ENCODE measurements around the gene CDC26. TPM values are rescaled to one million over a fixed set of nuclear protein-coding genes. Genes with fewer than 3 reads are reported as not detected.

CDC26 gene
- total RNA-seq, 1 experiment from 2014 or later = 36.9 TPM

DNA sequence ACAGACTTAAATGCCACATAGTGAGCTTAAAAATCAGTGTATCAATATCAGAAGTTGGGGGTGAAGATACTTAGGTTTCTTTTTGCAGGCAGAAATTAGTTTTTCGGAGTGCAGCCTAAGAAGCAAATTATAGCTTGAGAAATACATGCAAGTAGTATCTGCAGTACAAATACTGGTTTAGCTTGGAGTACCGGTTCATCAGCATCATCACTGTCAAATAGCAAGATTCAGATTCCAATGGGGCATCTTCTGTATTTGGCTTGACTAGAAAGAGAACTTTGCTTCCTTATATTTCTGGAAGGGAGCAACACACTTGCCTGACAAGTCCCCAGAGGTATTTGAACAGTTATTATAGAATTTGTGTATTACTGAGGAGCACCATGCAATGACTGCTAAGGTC lies 34.2 kb downstream of the CDC26 start (continued):
- TF ChIP-seq ATF1 (CRISPR knock-in tag; IDR thresholded peaks at IDR 0.05) = no peak
- no peak for TF ChIP-seq NFYB (CRISPR knock-in tag; conservative IDR thresholded peaks at IDR 0.05; ENCODE audit: low read depth)
- no peak for TF ChIP-seq TP53 (CRISPR knock-in tag; IDR thresholded peaks at IDR 0.05)
- TF ChIP-seq, protein P1, sequence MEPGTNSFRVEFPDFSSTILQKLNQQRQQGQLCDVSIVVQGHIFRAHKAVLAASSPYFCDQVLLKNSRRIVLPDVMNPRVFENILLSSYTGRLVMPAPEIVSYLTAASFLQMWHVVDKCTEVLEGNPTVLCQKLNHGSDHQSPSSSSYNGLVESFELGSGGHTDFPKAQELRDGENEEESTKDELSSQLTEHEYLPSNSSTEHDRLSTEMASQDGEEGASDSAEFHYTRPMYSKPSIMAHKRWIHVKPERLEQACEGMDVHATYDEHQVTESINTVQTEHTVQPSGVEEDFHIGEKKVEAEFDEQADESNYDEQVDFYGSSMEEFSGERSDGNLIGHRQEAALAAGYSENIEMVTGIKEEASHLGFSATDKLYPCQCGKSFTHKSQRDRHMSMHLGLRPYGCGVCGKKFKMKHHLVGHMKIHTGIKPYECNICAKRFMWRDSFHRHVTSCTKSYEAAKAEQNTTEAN (CRISPR knock-in tag; IDR thresholded peaks at IDR 0.05) = no peak

DNA sequence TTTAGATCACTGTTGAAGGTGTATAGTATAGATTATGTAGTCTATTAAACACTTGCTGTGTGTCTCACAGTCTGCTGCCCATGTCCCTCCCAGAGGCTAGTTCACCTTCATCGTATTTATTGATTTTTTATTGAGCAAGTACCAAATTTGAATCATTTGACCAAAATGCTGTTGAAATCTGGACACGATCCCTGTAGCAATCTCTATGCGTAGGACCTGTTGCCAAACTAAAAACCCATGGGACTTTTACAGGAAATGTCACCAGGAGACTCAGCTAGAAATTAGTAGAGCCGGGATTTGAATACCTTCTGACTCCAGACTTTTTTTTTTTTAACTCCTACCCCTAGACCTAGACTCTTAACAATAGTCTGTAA lies 36.5 kb downstream of the CDC26 start:
- H3K4me1 Mint-ChIP-seq = no peaks in the 10 kb centered on the region
- no peak for DNase-seq (ENCODE audit: low spot score)
- TF ChIP-seq FOXK1 (CRISPR knock-in tag; IDR thresholded peaks at IDR 0.05) = no peak
- no peak for TF ChIP-seq GABPB1 (CRISPR knock-in tag; IDR thresholded peaks at IDR 0.05)
- TF ChIP-seq RORB (CRISPR knock-in tag; IDR thresholded peaks at IDR 0.05) = no peak
- TF ChIP-seq NFE2L1 (CRISPR knock-in tag; IDR thresholded peaks at IDR 0.05) = no peak
- TF ChIP-seq, protein P2, sequence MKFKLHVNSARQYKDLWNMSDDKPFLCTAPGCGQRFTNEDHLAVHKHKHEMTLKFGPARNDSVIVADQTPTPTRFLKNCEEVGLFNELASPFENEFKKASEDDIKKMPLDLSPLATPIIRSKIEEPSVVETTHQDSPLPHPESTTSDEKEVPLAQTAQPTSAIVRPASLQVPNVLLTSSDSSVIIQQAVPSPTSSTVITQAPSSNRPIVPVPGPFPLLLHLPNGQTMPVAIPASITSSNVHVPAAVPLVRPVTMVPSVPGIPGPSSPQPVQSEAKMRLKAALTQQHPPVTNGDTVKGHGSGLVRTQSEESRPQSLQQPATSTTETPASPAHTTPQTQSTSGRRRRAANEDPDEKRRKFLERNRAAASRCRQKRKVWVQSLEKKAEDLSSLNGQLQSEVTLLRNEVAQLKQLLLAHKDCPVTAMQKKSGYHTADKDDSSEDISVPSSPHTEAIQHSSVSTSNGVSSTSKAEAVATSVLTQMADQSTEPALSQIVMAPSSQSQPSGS (CRISPR knock-in tag; IDR thresholded peaks at IDR 0.05; ENCODE audit: borderline replicate concordance, low read depth) = no peak
- TF ChIP-seq, protein P3, sequence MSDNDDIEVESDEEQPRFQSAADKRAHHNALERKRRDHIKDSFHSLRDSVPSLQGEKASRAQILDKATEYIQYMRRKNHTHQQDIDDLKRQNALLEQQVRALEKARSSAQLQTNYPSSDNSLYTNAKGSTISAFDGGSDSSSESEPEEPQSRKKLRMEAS (CRISPR knock-in tag; IDR thresholded peaks at IDR 0.05) = no peak
- TF ChIP-seq, protein P4, sequence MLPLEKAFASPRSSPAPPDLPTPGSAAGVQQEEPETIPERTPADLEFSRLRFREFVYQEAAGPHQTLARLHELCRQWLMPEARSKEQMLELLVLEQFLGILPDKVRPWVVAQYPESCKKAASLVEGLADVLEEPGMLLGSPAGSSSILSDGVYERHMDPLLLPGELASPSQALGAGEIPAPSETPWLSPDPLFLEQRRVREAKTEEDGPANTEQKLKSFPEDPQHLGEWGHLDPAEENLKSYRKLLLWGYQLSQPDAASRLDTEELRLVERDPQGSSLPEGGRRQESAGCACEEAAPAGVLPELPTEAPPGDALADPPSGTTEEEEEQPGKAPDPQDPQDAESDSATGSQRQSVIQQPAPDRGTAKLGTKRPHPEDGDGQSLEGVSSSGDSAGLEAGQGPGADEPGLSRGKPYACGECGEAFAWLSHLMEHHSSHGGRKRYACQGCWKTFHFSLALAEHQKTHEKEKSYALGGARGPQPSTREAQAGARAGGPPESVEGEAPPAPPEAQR (CRISPR knock-in tag; IDR thresholded peaks at IDR 0.05) = no peak
- no peak for TF ChIP-seq ELF4 (CRISPR knock-in tag; IDR thresholded peaks at IDR 0.05; ENCODE audit: low read depth)
- TF ChIP-seq, protein P5, sequence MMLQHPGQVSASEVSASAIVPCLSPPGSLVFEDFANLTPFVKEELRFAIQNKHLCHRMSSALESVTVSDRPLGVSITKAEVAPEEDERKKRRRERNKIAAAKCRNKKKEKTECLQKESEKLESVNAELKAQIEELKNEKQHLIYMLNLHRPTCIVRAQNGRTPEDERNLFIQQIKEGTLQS (CRISPR knock-in tag; conservative IDR thresholded peaks at IDR 0.05) = no peak
- TF ChIP-seq NR1H2 (CRISPR knock-in tag; IDR thresholded peaks at IDR 0.05) = no peak
- TF ChIP-seq MYBL2 (CRISPR knock-in tag; IDR thresholded peaks at IDR 0.05) = no peak
- no peak for TF ChIP-seq ZNF232 (CRISPR knock-in tag; IDR thresholded peaks at IDR 0.05)
- TF ChIP-seq ESRRA (CRISPR knock-in tag; IDR thresholded peaks at IDR 0.05; ENCODE audit: borderline replicate concordance) = no peak
- no peak for TF ChIP-seq ZNF263 (CRISPR knock-in tag; IDR thresholded peaks at IDR 0.05; ENCODE audit: low read depth)
- no peak for TF ChIP-seq TEAD1 (CRISPR knock-in tag; IDR thresholded peaks at IDR 0.05)
- ATAC-seq = no peak
- no peak overlapping the region for H3K27ac Mint-ChIP-seq
- no peaks in the 10 kb centered on the region for H3K36me3 Mint-ChIP-seq
- ChIA-PET CTCF (no interaction called here), POLR2A (no interaction called here)
- no peaks in the 10 kb centered on the region for H3K9me3 Mint-ChIP-seq
- no peaks in the 10 kb centered on the region for H3K27me3 Mint-ChIP-seq (ENCODE audit: low read depth)
- no peak overlapping the region for H3K4me3 Mint-ChIP-seq

DNA sequence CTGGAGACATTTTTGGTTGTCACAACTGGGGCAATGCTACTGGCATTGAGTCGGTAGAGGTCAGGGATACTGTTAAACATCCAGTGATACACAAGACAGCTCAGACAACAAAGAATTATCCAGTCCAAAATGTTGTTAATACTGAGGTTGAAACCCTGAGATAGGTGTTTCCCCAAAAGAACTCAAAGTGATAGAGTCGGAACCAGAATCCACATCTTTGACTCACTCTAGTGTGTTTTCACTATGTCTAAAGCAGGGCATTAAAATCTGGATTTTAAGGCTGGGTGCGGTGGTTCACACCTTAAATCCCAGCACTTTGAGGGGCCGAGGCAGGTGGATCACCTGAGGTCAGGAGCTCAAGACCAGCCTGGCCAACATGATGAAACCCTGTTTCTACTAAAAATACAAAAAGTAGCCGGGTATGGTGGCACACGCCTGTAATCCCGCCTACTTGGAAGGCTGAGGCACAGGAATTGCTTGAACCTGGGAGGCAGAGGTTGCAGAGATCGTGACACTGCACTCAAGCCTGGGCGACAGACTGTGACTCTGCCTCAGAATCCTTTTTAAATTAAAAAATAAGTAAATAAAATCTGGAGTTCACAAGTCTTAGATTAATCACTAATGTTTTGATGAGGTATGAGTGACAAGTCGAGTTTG lies 37.0 kb downstream of the CDC26 start:
- ATAC-seq = no peak
- CTCF ChIA-PET = no interaction called here
- H3K4me3 Mint-ChIP-seq = no peak overlapping the region
- no peak for TF ChIP-seq TEAD4 (CRISPR knock-in tag; IDR thresholded peaks at IDR 0.05)
- TF ChIP-seq TP53 (CRISPR knock-in tag; IDR thresholded peaks at IDR 0.05) = no peak
- TF ChIP-seq, protein P6, sequence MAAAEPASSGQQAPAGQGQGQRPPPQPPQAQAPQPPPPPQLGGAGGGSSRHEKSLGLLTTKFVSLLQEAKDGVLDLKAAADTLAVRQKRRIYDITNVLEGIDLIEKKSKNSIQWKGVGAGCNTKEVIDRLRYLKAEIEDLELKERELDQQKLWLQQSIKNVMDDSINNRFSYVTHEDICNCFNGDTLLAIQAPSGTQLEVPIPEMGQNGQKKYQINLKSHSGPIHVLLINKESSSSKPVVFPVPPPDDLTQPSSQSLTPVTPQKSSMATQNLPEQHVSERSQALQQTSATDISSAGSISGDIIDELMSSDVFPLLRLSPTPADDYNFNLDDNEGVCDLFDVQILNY (CRISPR knock-in tag; IDR thresholded peaks at IDR 0.05) = no peak
- TF ChIP-seq, protein P7, sequence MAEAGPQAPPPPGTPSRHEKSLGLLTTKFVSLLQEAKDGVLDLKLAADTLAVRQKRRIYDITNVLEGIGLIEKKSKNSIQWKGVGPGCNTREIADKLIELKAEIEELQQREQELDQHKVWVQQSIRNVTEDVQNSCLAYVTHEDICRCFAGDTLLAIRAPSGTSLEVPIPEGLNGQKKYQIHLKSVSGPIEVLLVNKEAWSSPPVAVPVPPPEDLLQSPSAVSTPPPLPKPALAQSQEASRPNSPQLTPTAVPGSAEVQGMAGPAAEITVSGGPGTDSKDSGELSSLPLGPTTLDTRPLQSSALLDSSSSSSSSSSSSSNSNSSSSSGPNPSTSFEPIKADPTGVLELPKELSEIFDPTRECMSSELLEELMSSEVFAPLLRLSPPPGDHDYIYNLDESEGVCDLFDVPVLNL (CRISPR knock-in tag; IDR thresholded peaks at IDR 0.05; ENCODE audit: borderline replicate concordance, low read depth) = no peak
- TF ChIP-seq KAT7 (CRISPR knock-in tag; IDR thresholded peaks at IDR 0.05; ENCODE audit: borderline replicate concordance) = no peak
- TF ChIP-seq GRHL2 (CRISPR knock-in tag; IDR thresholded peaks at IDR 0.05; ENCODE audit: insufficient replicate concordance, severe bottlenecking) = no peak
- TF ChIP-seq, protein P8, sequence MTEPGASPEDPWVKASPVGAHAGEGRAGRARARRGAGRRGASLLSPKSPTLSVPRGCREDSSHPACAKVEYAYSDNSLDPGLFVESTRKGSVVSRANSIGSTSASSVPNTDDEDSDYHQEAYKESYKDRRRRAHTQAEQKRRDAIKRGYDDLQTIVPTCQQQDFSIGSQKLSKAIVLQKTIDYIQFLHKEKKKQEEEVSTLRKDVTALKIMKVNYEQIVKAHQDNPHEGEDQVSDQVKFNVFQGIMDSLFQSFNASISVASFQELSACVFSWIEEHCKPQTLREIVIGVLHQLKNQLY (CRISPR knock-in tag; IDR thresholded peaks at IDR 0.05) = no peak
- no peak for TF ChIP-seq OVOL2 (CRISPR knock-in tag; IDR thresholded peaks at IDR 0.05; ENCODE audit: borderline replicate concordance)

More for the DNA sequence above, 37.0 kb downstream of the CDC26 start:
- no peak for DNase-seq (ENCODE audit: low spot score)
- Mint-ChIP-seq H3K4me1 (no peaks in the 10 kb centered on the region), H3K36me3 (no peaks in the 10 kb centered on the region), H3K9me3 (no peaks in the 10 kb centered on the region), H3K27ac (no peak overlapping the region), H3K27me3 (ENCODE audit: low read depth) (no peaks in the 10 kb centered on the region)
- POLR2A ChIA-PET = no interaction called here
